ENCODE measurements around the gene HIPK3.

The HIPK3 gene

GRCh38 chr11:33269822-33270221 lies 12.6 kb downstream of the HIPK3 start:
- H3K27ac ChIP-seq, result peak overlapping the region; percentile 14 to 48
- no peak overlapping the region for H3K4me3 ChIP-seq
- peaks cover 0 to 80% (median 46%) of the 10 kb centered on the region in 4 donors for H3K4me1 ChIP-seq
- no peak for TF ChIP-seq CTCF (IDR thresholded peaks at IDR 0.05)
- intact Hi-C loops (cut with DNase I; ENCODE audit: low total_unique reads), result no loop called here
- H3K36me3 ChIP-seq, result no peaks in the 10 kb centered on the region
- no peaks in the 10 kb centered on the region for H3K27me3 ChIP-seq
- no peaks in the 10 kb centered on the region for H3K9me3 ChIP-seq
- DNase-seq, result no peak

GRCh38 chr11:33271059-33271458 lies 13.9 kb downstream of the HIPK3 start:
- H3K4me1 ChIP-seq, result peaks cover 0 to 80% (median 44%) of the 10 kb centered on the region in 4 donors
- no peak overlapping the region for H3K4me3 ChIP-seq
- no peaks in the 10 kb centered on the region for H3K36me3 ChIP-seq
- TF ChIP-seq CTCF (IDR thresholded peaks at IDR 0.05), result no peak
- H3K9me3 ChIP-seq, result no peaks in the 10 kb centered on the region
- DNase-seq, result no peak
- no peak overlapping the region for H3K27ac ChIP-seq
- intact Hi-C loops (cut with DNase I; ENCODE audit: low total_unique reads), result no loop called here
- no peaks in the 10 kb centered on the region for H3K27me3 ChIP-seq

GRCh38 chr11:33272338-33273107 lies 15.3 kb downstream of the HIPK3 start:
- Histone ChIP-seq H3K27me3 (no peaks in the 10 kb centered on the region), H3K36me3 (no peaks in the 10 kb centered on the region), H3K9me3 (no peaks in the 10 kb centered on the region), H3K4me3 (no peak overlapping the region), H3K27ac (no peak overlapping the region), H3K4me1 (peaks cover 0 to 80% (median 35%) of the 10 kb centered on the region in 4 donors)
- intact Hi-C loops (cut with DNase I; ENCODE audit: low total_unique reads), result no loop called here
- no peak for TF ChIP-seq CTCF (IDR thresholded peaks at IDR 0.05)
- no peak for DNase-seq

GRCh38 chr11:33273656-33274055 lies 16.5 kb downstream of the HIPK3 start:
- no peak for DNase-seq
- no peak for TF ChIP-seq CTCF (IDR thresholded peaks at IDR 0.05)
- Histone ChIP-seq H3K4me3 (no peak overlapping the region), H3K27me3 (no peaks in the 10 kb centered on the region), H3K4me1 (peaks cover 0 to 80% (median 36%) of the 10 kb centered on the region in 4 donors), H3K9me3 (no peaks in the 10 kb centered on the region), H3K36me3 (no peaks in the 10 kb centered on the region), H3K27ac (peak overlapping the region in 1 of 2 donors; percentile 15)
- intact Hi-C loops (cut with DNase I; ENCODE audit: low total_unique reads), result no loop called here

GRCh38 chr11:33280411-33280810 lies 23.2 kb downstream of the HIPK3 start:
- Histone ChIP-seq H3K4me3 (no peak overlapping the region), H3K4me1 (peaks cover 0 to 48% (median 10%) of the 10 kb centered on the region in 4 donors), H3K27ac (no peak overlapping the region), H3K9me3 (no peaks in the 10 kb centered on the region), H3K36me3 (no peaks in the 10 kb centered on the region), H3K27me3 (no peaks in the 10 kb centered on the region)
- DNase-seq, result no peak
- no peak for TF ChIP-seq CTCF (IDR thresholded peaks at IDR 0.05)
- intact Hi-C loops (cut with DNase I; ENCODE audit: low total_unique reads), result no loop called here

Measured in tibial artery (tissue), 4 donors.